Kasumi-1 (cell line): ENCODE results near the gene ZNF223.

Experiments
- DNase-seq, 2 experiments: peaks; one replicate each; lab custom pipeline; 2025; lab: John Stamatoyannopoulos, UW

ZNF223 gene

DNA sequence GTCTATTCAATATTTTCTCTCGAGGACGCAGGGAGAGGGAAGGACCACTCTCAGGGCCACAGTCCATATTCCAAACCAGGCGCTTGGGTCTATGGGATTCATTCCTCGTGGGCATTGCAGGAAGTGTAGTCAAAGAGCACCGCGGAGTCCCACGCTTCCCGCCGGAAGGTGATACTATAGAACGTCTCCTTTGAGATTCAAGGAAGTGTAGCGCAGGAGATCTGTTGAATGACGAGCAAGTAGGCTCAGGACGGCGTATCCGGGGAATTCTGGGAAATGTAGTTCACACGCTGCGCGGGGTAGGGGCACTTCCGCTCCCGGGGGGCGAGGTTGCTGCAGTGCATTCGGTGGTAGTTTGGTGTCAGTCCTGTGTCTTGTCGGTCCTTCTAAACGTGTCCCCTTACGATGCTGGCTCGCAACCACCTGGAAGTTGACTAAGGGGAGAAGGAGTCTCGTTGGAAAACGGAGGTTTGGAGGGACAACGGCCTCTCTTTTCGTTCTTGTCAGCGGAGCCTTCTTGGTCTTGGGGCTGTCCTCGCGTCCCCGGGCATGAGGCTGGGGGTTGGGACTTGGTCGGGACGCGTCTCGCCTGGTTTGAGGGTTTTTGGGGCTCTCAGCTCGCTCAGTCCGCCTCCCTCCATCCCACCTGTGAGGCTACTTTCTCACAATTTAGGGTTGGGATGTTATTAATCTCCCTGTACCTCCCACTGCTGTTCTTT is 20.1 kb downstream of the ZNF223 start, which contains the start of gene ZNF284:
ZNF284 (plus strand) TSS at position 336 of the 719 bp plus-strand sequence. CDS start 4,231 bp downstream, outside the sequence.
- DNase-seq: peak; percentile 96 to 97

DNA sequence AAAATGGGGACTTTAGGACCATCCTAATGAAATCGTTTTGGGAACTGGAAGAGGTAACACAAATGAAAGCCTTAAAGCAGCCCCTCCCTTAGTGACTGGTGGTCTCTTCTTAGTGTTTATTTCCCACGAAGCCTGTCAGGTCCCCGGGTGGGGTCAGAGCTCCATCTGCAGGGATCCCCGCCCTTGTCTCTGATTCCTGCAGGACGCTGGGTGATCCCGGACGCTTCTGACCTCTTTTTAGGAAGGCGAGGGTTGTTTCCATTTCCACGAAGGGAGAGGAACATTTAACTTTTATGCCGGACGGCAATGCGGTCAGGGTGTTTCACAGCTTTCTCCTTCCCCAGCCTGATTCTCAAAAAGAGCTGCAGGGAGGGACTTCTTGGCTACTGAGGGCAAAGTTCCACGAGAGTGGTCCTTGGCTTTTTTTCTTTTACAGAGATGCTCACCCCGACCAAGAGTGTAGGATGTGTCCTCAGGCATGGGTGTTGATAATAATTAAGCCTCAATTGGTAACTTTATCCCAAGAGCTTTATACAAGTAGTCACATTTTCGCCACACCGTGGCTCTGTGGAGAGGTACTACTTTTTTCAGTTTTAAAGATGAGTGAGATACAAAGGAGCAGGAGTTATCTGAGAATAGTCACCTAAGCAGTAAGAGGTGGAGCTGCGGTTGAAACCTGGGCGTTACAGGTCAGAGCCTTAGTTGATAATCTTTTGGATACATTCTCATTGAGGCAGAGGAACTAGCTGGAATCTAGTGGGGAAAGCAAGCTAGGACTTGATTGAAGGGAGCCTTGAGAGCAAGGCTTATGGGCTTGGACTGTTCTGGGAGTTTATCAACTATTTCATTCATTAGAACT is 20.9 kb downstream of the ZNF223 start:
- peak in 1 of 2 experiments; percentile 6 for DNase-seq

DNA sequence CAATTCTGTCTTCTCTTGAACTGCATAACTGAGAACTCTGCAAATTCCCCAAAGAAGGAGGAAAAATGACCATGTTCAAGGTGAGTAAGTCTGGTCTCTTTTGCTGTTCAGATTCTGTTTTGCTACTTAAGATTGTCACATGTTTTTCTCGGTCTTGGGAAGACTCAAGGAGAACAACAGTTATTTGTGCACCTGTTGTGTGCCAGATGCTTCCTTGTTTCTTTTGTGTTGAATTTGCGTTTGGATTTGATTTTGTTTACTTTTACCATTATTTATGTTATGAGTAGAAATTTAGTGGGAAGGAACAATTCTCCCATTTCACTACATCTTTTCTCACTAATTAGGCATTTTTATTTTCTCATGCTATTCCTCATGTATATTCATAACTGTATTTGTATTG is 24.5 kb downstream of the ZNF223 start:
- DNase-seq: no peak

DNA sequence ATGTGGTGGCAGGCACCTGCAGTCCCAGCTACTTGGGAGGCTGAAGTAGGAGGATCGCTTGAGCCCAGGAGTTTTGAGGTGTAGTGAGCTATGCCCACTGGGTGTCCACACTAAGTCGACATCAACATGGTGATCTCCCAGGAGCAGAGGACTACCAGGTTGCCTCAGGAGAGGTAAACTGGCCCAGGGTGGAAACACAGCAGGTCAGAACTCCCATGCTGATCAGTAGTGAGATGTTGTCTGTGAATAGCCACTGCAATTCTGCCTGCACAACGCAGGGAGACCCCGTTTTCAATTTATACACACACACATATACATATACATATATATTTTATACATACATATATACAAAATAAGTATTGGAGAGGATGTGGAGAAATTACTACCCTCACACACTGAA is 40.3 kb downstream of the ZNF223 start:
- DNase-seq: no peak

DNA sequence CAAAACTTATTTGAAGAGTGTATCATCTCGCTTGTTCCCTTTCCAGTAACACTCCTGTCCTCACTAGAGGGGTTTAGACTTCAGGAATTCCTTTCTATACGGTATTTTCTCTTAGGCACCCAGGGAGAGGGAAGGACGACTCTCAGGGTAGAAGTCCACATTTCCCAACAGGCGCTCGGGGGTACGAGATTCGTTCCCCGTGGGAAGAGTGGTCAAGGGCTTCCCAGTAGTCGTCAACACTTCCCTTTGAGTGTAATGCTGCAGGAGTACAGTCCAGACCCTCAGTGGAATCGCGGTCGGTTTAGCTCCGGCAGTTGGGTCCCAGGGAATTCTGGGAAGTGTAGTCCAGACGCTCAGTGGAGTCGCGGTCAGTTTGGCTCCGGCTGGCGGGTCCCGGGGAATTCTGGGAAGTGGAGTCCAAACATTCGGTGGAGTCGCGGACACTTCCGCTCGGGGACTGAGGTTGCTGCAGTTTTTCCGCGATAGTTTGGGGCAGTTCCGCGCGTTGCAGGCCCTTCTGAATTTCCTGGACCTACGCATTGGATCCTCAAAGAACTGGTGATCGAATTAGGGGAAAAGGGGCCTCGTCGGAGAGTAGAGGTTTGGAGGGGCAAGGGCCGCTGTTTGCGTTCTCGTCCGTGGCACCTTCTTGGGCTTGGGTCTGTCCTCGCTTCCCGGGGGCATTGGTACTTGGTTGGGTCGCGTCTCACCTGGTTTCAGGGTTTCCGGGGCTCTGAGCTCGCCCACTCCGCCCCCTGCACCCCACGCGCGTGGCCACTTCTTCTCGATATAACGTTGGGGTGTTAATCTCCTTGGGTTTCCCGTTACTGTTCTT is 42.3 kb downstream of the ZNF223 start, which contains the start of gene ZNF224:
ZNF224 (plus strand) TSS at position 431 of the 835 bp plus-strand sequence. CDS start 3,513 bp downstream, outside the sequence.
- peak; percentile 95 to 96 for DNase-seq

DNA sequence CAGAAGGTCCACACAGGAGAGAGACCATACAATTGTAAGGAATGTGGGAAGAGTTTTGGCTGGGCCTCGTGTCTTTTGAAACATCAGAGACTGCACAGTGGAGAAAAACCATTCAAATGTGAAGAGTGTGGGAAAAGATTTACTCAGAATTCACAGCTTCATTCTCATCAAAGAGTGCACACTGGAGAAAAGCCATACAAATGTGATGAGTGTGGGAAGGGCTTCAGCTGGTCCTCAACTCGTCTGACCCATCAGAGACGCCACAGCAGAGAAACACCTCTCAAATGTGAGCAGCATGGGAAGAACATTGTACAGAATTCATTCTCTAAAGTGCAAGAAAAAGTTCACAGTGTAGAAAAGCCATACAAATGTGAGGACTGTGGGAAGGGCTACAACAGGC is 55.9 kb downstream of the ZNF223 start:
- no peak for DNase-seq

DNA sequence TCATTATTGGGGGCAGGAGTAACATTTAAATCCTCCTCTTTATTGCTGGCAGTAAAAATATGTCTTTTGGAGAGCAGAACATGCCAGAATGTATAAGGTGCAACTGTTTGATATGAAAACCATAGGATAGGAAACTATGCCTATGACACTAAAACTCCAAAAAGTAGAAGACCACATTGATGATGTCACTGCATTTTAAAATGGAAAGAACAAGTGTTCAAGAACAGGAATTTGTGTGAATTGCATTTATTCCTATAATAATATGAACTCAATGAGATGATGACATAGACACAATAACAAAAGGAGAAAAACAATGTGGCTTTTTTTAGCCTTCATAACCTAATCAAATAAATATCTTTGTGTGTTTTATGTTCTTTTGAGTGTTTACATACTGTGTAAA is 57.6 kb downstream of the ZNF223 start:
- DNase-seq: no peak

DNA sequence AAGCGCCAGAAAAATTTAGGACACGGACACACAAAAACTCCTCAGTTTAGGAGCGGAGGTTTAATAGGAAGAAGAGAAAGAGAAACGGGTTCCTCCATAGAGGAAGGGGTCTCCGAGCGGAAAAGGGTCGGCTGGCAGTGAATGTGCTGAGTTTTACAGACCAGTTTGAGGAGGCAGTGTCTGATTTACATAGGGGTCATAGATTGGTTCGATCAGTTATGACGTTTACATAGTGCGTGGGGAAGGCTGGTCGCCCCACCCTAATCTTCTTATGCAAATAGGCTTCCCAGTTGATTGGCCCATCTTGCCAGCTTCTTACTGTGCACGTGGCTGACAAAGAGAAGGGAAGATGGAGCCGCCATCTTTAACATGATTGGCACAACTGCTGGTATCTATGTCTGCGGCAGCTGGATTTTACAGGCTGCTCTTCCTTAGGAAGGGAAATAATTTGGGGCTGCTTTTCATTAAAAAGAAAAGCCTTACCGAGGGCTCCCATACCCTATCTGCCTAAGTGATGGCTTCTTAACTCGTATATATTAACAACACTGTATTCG is 60.2 kb downstream of the ZNF223 start:
- DNase-seq: no peak

DNA sequence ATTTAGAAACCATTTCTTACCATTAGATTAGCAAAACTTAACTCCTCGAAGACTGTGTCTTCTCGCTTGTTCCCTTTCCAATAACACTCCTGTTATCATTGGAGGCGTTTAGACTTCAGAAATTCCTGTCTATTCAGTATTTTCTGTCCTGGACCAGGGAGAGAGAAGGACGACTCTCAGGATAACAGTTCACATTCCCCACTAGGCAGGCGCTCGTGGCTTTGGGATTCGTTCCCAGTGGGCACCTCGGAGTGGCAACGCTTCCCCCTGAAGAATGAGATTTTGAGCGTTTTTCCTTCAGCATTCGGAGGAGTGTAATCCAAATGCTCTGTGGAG is 60.9 kb downstream of the ZNF223 start:
- no peak for DNase-seq

DNA sequence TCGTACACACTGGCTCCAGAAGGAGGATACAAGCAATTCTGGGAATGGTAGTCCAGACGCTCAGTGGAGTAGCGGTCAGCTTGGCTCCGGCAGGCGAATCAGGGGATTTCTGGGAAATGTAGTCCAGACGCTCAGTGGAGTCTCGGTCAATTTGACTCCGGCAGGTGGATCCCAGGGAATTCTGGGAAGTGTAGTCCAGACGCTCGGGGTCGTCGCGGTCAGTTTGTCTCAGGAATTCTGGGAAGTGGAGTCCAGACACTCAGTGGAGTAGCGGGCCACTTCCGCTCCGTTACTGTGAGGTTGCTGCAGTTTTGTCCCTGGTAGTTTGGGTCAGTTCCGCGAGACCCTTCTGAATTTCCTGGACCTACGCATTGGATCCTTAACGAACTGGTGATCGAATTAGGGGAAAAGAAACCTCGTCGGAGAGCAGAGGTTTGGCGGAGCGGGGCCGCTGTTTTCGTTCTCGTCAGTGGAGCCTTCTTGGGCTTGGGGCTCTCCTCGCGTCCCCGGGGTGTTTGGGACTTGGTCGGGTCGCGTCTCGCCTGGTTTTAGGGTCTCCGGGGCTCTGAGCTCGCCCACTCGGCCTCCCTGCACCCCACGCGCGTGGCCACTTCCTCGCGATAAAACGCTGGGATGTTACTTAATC is 61.4 kb downstream of the ZNF223 start, which contains the start of gene ZNF225:
ZNF225 (plus strand) TSS at position 262 of the 646 bp plus-strand sequence. CDS start 2,429 bp downstream, outside the sequence.
- DNase-seq: peak; percentile 98

DNA sequence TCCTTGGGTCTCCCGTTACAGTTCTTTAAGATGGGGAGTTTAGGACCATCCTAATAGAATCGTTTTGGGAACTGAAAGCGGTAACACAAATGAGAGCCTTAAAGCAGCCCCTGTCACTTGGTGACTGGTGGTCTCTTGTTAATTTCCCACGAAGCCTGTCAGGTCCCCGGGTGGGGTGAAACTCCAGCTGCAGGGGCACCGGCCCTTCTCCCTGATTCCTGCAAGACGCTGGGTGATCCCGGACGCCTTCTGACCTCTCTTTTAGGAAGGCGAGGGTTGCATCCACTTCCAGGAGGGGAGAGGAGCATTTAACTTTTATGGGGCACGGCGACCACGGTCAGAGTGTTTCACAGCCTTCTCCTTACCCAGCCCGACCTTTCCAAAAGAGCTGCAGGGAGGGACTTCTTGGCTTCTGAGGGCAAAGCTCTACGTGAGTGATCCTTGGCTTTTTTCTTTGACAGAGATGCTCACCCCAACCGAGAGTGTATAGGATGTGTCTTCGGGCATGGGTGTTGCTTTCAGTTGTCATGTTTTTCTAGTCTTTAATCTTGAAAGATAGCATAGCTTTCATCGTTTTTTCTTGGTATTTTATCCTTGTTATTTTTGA is 62.1 kb downstream of the ZNF223 start:
- peak in 1 of 2 experiments; percentile 57 for DNase-seq
